ENCODE results near the gene TARP.

TARP gene

GRCh38 chr7:38217672-38218071, 55.8 kb downstream of the TARP start:
- TF ChIP-seq CREB1 (IDR thresholded peaks at IDR 0.05; ENCODE audit: low read depth) (no peak), TEAD4 (IDR thresholded peaks at IDR 0.05) (no peak), ZBTB7A (IDR thresholded peaks at IDR 0.05; ENCODE audit: low read depth) (no peak), EP300 (IDR thresholded peaks at IDR 0.05; ENCODE audit: borderline replicate concordance) (no peak), CEBPB (IDR thresholded peaks at IDR 0.05) (no peak), TCF12 (IDR thresholded peaks at IDR 0.05; ENCODE audit: low read depth) (no peak), TAF1 (IDR thresholded peaks at IDR 0.05; ENCODE audit: low read depth) (no peak), NFIC (IDR thresholded peaks at IDR 0.05) (no peak), USF1 (IDR thresholded peaks at IDR 0.05) (no peak), YY1 (IDR thresholded peaks at IDR 0.05; ENCODE audit: low read depth) (no peak), EGR1 (IDR thresholded peaks at IDR 0.05) (no peak), FOXM1 (IDR thresholded peaks at IDR 0.05; ENCODE audit: borderline replicate concordance, low read depth) (no peak), RAD21 (IDR thresholded peaks at IDR 0.05; ENCODE audit: low read depth) (no peak)
- TF ChIP-seq, protein P1, sequence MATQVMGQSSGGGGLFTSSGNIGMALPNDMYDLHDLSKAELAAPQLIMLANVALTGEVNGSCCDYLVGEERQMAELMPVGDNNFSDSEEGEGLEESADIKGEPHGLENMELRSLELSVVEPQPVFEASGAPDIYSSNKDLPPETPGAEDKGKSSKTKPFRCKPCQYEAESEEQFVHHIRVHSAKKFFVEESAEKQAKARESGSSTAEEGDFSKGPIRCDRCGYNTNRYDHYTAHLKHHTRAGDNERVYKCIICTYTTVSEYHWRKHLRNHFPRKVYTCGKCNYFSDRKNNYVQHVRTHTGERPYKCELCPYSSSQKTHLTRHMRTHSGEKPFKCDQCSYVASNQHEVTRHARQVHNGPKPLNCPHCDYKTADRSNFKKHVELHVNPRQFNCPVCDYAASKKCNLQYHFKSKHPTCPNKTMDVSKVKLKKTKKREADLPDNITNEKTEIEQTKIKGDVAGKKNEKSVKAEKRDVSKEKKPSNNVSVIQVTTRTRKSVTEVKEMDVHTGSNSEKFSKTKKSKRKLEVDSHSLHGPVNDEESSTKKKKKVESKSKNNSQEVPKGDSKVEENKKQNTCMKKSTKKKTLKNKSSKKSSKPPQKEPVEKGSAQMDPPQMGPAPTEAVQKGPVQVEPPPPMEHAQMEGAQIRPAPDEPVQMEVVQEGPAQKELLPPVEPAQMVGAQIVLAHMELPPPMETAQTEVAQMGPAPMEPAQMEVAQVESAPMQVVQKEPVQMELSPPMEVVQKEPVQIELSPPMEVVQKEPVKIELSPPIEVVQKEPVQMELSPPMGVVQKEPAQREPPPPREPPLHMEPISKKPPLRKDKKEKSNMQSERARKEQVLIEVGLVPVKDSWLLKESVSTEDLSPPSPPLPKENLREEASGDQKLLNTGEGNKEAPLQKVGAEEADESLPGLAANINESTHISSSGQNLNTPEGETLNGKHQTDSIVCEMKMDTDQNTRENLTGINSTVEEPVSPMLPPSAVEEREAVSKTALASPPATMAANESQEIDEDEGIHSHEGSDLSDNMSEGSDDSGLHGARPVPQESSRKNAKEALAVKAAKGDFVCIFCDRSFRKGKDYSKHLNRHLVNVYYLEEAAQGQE (IDR thresholded peaks at IDR 0.05; ENCODE audit: low read depth): no peak
- TF ChIP-seq, protein P2, sequence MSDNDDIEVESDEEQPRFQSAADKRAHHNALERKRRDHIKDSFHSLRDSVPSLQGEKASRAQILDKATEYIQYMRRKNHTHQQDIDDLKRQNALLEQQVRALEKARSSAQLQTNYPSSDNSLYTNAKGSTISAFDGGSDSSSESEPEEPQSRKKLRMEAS (IDR thresholded peaks at IDR 0.05): no peak

DNA sequence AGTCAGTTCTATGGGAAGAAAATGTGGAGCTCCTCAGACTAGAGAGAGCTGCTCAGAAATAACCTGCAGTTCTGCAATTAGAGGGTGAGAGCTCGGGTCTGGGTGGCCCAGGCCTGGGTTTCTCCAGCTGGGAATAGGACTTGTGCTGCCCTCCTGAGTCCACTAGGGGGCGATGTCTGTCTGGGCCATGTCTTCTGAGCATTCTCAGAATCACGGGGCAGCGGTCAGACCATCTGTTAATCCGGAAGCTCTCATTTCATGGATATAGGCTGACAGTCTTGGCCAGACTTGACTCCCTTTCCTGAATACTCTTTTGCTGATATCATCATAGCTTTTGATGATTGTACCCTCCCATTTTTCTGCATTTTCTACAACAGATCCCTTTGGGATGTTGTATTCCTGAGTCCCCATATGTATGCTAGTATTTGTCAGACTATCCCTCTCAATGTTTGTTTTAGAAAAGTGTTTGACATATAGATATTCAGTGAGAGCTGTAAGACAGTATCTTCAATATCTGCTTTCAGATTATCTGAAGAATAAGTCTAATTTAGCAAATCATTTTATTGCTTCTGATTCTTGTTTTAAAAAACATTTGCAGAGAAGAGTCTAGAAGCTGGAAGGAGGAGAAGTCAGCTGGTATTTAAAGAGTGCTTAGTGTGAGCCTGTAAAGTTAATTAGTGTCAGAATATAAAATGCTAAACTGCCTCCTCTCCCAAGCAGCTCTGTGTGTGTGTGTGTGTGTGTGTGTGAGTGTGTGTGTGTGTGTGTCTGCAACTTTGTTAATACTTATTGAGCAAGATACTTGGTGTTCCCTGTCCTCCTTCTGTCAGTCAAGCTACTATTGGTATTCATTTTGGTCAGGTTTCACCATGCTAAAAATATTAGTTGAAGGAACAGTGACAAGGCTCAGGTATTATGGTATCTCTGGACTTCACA, 57.4 kb downstream of the TARP start:
- TF ChIP-seq USF1 (IDR thresholded peaks at IDR 0.05) (no peak), CEBPB (IDR thresholded peaks at IDR 0.05) (no peak), NFIC (IDR thresholded peaks at IDR 0.05) (no peak), EP300 (IDR thresholded peaks at IDR 0.05; ENCODE audit: borderline replicate concordance) (no peak), TAF1 (IDR thresholded peaks at IDR 0.05; ENCODE audit: low read depth) (no peak), RAD21 (IDR thresholded peaks at IDR 0.05; ENCODE audit: low read depth) (peak; percentile 50; the same call in 1 of the 2 replicates), TEAD4 (IDR thresholded peaks at IDR 0.05) (no peak)
- TF ChIP-seq, protein P2 (IDR thresholded peaks at IDR 0.05): no peak

- TF ChIP-seq YY1 (IDR thresholded peaks at IDR 0.05; ENCODE audit: low read depth) (no peak), TAF1 (IDR thresholded peaks at IDR 0.05; ENCODE audit: low read depth) (no peak)
- TF ChIP-seq, protein P1 (IDR thresholded peaks at IDR 0.05; ENCODE audit: low read depth): no peak
These were observed 58.3 kb downstream of the TARP start for GRCh38 chr7:38215115-38215514.

DNA sequence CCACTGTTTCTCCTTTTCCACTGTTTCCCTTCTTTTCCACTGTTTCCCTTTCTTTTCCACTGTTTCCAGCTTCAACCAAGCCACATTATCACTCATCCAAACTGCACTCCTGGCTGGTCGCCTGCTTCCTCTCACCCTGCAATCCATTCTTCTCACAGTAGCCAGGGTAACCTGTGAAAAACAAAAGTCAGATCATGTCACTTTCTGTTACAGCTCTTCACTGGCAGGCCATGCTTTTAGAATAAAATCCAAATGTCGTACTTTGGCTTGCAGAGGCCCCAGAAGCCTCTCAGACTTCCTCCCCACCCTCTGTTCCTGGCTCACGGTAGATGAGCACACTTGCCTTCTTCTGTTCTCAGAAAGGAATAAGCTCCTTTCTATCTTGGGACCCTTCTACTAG, 61.5 kb downstream of the TARP start:
- TF ChIP-seq YY1 (IDR thresholded peaks at IDR 0.05; ENCODE audit: low read depth) (no peak), FOXM1 (IDR thresholded peaks at IDR 0.05; ENCODE audit: borderline replicate concordance, low read depth) (no peak), TCF12 (IDR thresholded peaks at IDR 0.05; ENCODE audit: low read depth) (no peak), RAD21 (IDR thresholded peaks at IDR 0.05; ENCODE audit: low read depth) (no peak), CEBPB (IDR thresholded peaks at IDR 0.05) (no peak), TEAD4 (IDR thresholded peaks at IDR 0.05) (no peak), CREB1 (IDR thresholded peaks at IDR 0.05; ENCODE audit: low read depth) (no peak)
- TF ChIP-seq, protein P1 (IDR thresholded peaks at IDR 0.05; ENCODE audit: low read depth): no peak
- TF ChIP-seq, protein P2 (IDR thresholded peaks at IDR 0.05): no peak

Measured in Ishikawa (cell line).